Thoracic aorta (tissue), 2 donors: ENCODE measurements around the gene CRTC1. TPM values are rescaled to one million over a fixed set of nuclear protein-coding genes. Genes with fewer than 3 reads are reported as not detected.

Source experiments
- ATAC-seq: fragments of 150-250 bp; one replicate; pipeline ENCODE4 v1.8.0; 2017; ENCODE audit warnings: low read depth; ENCODE audit not compliant: insufficient number of reproducible peaks, low FRiP score
- DNase-seq: peaks from one replicate; pipeline ENCODE4 v3.0.0-alpha.2; 2020; ENCODE audit warnings: low spot score
- H3K27ac ChIP-seq, 2 donors: fragments of 200-600 bp; sonication (generic); 1 replicate in 1 of 2; 2 replicates in 1 of 2; pipeline ENCODE4 v1.5.1; 2016; ENCODE audit warnings: mild to moderate bottlenecking in 2 of 2, moderate library complexity in 2 of 2
- H3K27me3 ChIP-seq: fragments of 200-600 bp; sonication (generic); replicated peaks from 2 replicates; pipeline ENCODE4 v1.6.0; 2016; ENCODE audit warnings: mild to moderate bottlenecking; ENCODE audit not compliant: insufficient read depth
- H3K36me3 ChIP-seq: fragments of 200-600 bp; sonication (generic); one replicate; pipeline ENCODE4 v1.5.1; 2016
- H3K4me1 ChIP-seq, 2 donors: fragments of 200-600 bp; sonication (generic); 1 replicate in 1 of 2; 2 replicates in 1 of 2; pipeline versions ENCODE4 v1.5.1 to v1.6.0; 2016; ENCODE audit warnings: low read depth in 2 of 2, mild to moderate bottlenecking in 1 of 2; ENCODE audit not compliant: control insufficient read depth in 1 of 2
- H3K4me3 ChIP-seq: fragments of 200-600 bp; sonication (generic); 2 replicates; pipeline ENCODE4 v1.5.1; 2016; ENCODE audit warnings: mild to moderate bottlenecking
- H3K9me3 ChIP-seq: fragments of 200-600 bp; sonication (generic); 2 replicates; pipeline ENCODE4 v1.5.1; 2016
- CTCF ChIP-seq: fragments of 200-600 bp; sonication (generic); IDR thresholded peaks from one replicate; pipeline ENCODE4 v1.5.1; 2019; ENCODE audit warnings: antibody characterized with exemption
- total RNA-seq, 2 donors: library from RNA; depleted of rRNA; stranded (reverse); fragments of >200 nt; gene quantifications; one replicate each; pipeline versions ENCODE4 v1.1.0 to v1.2.3, GENCODE V29; 2016

CRTC1 gene
- total RNA-seq, 2 donors from 2014 or later, result 8.7 to 11.2 TPM

- no peak for TF ChIP-seq CTCF
- DNase-seq, result no peak
- H3K4me3 ChIP-seq, result no peak overlapping the region
These were observed 98.5 kb downstream of the CRTC1 start for GRCh38 chr19:18781885-18782527.

DNA sequence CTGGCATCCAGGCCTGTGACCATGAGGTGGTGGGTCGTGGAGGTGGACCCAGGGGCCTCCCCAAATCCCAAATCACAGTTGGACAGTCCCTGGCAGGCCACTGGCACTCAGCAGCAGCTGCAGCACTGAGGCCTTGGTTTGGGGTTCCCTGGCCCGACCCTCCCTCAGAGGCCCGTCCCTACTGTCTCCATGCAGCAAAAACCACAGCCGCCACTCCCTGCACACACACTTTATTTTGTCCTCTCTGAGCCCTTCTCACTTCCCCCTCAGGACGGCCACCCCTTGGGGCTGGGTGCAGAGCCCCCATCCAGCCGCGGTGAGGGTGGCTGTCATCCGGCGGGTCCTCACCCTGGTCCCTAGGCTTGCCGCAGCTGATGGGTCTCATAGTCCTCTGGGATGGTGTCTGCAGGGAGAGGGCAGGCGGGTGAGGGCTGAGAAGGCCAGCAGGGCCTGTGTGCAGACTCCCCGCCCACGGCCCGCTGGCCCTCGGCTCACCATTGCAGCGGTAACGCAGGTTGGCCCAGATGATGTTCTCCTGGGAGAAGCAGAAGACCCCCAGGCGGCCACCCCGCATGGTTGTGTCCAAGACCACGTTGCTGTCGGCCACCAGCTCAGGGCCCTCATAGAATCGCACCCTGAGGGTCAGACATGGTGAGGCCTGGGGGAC, 99.2 kb downstream of the CRTC1 start:
- ATAC-seq (no peak), DNase-seq (no peak)
- peaks cover 3 to 8% of the 10 kb centered on the region in 2 donors for H3K4me1 ChIP-seq
- H3K36me3 ChIP-seq, result no peaks in the 10 kb centered on the region
- TF ChIP-seq CTCF, result no peak
- H3K27me3 ChIP-seq, result peaks cover 5% of the 10 kb centered on the region
- no peak overlapping the region for H3K4me3 ChIP-seq
- H3K9me3 ChIP-seq, result no peaks in the 10 kb centered on the region
- H3K27ac ChIP-seq, result no peak overlapping the region

More at GRCh38 chr19:18781885-18782527, 98.5 kb downstream of the CRTC1 start:
- H3K27ac ChIP-seq, result no peak overlapping the region
- no peaks in the 10 kb centered on the region for H3K9me3 ChIP-seq
- peaks cover 2 to 3% of the 10 kb centered on the region in 2 donors for H3K4me1 ChIP-seq
- H3K36me3 ChIP-seq, result no peaks in the 10 kb centered on the region
- peaks cover 2% of the 10 kb centered on the region for H3K27me3 ChIP-seq
- no peak for ATAC-seq

- ATAC-seq (no peak), DNase-seq (no peak)
- Histone ChIP-seq H3K9me3 (no peaks in the 10 kb centered on the region), H3K4me3 (no peak overlapping the region), H3K4me1 (peaks cover 6 to 22% of the 10 kb centered on the region in 2 donors), H3K27me3 (peaks cover 14% of the 10 kb centered on the region), H3K36me3 (no peaks in the 10 kb centered on the region), H3K27ac (no peak overlapping the region)
- no peak for TF ChIP-seq CTCF
These were observed 100.7 kb downstream of the CRTC1 start for GRCh38 chr19:18783958-18784785.

- Histone ChIP-seq H3K27ac (no peak overlapping the region), H3K36me3 (no peaks in the 10 kb centered on the region), H3K27me3 (peaks cover 16% of the 10 kb centered on the region), H3K9me3 (no peaks in the 10 kb centered on the region), H3K4me1 (peaks cover 7 to 27% of the 10 kb centered on the region in 2 donors), H3K4me3 (no peak overlapping the region)
- DNase-seq, result no peak
- TF ChIP-seq CTCF, result no peak
- ATAC-seq, result no peak
These were observed 101.3 kb downstream of the CRTC1 start for GRCh38 chr19:18784786-18785120.
